Transverse colon (tissue), 4 donors: ENCODE measurements around the gene WDR11. TPM values are rescaled to one million over a fixed set of nuclear protein-coding genes. Genes with fewer than 3 reads are reported as not detected.
A peak's percentile ranks its signal among the peaks of the same experiment; 100 is the strongest.

Experiments
- DNase-seq: peaks from one replicate; pipeline ENCODE4 v3.0.0-alpha.2; 2019
- H3K27ac ChIP-seq, 4 donors: fragments of 200-600 bp; sonication (generic); 2 replicates each; pipeline ENCODE4 v1.5.1; 2016 to 2018; ENCODE audit warnings: inconsistent platforms in 4 of 4
- H3K27me3 ChIP-seq: fragments of 200-600 bp; sonication (generic); 2 replicates; pipeline ENCODE4 v1.5.1; 2017; ENCODE audit warnings: inconsistent platforms
- H3K36me3 ChIP-seq, 4 donors: fragments of 200-600 bp; sonication (generic); 2 replicates each; pipeline ENCODE4 v1.5.1; 2017 to 2019; ENCODE audit warnings: inconsistent platforms in 4 of 4
- H3K4me1 ChIP-seq, 4 donors: fragments of 200-600 bp; sonication (generic); 2 replicates each; pipeline ENCODE4 v1.5.1; 2017 to 2020; ENCODE audit warnings: inconsistent platforms in 4 of 4
- H3K4me3 ChIP-seq, 4 donors: fragments of 200-600 bp; sonication (generic); 1 replicate in 1 of 4; 2 replicates in 3 of 4; pipeline versions ENCODE4 v1.5.1 to v1.6.1; 2017 to 2019; ENCODE audit warnings: inconsistent platforms in 4 of 4
- H3K9me3 ChIP-seq, 2 donors: fragments of 200-600 bp; sonication (generic); 2 replicates each; pipeline ENCODE4 v1.5.1; 2017 to 2019; ENCODE audit warnings: inconsistent platforms in 2 of 2
- CTCF ChIP-seq, 5 experiments: fragments of 200-600 bp in 3 of 5; fragments of 450-650 bp in 2 of 5; sonication (generic) in 3 of 5; IDR thresholded peaks; 1 replicate in 2 of 5; 2 replicates in 3 of 5; pipeline ENCODE4 v1.5.1; 2016 to 2017; ENCODE audit warnings: antibody characterized with exemption in 5 of 5, inconsistent platforms in 3 of 5, mild to moderate bottlenecking in 2 of 5, moderate library complexity in 1 of 5
- EP300 ChIP-seq: sonication (generic); formaldehyde crosslinking; IDR thresholded peaks from one replicate; pipeline ENCODE4 v1.6.1; 2017; ENCODE audit warnings: antibody characterized with exemption, low read depth
- POLR2A ChIP-seq: fragments of 450-650 bp; IDR thresholded peaks from one replicate; pipeline ENCODE4 v1.6.1; 2016; ENCODE audit warnings: antibody characterized with exemption, mild to moderate bottlenecking, moderate library complexity
- POLR2AphosphoS5 ChIP-seq, 3 donors: sonication (generic); formaldehyde crosslinking; IDR thresholded peaks; one replicate each; pipeline ENCODE4 v1.6.1; 2016; ENCODE audit warnings: antibody characterized with exemption in 3 of 3
- WGBS, 2 donors: methylation state at CpG; one replicate each; pipeline ENCODE4 v1.1.5; 2018; ENCODE audit warnings: low coverage in 1 of 2; 5-methylcytosine and 5-hydroxymethylcytosine counted together
- in situ Hi-C, 4 donors: fragments of 200-750 bp; cut with MboI; loops; one replicate each; pipeline versions ENCODE4 v1.15.0 to v1.15.1; 2017; ENCODE audit warnings: low sequenced_read_pairs in 3 of 4, low pct_ligation_motif_present in 1 of 4, low pct_unique_long_range_greater_than_20kb in 1 of 4
- intact Hi-C: fragments of 100-400 bp; cut with DNase I; formaldehyde crosslinking; loops from one replicate; pipeline ENCODE4 v1.15.1; 2023; ENCODE audit warnings: low total_unique reads
- total RNA-seq, 4 donors: library from RNA; depleted of rRNA; stranded (reverse); fragments of >200 nt; gene quantifications; one replicate each; pipeline ENCODE4 v1.1.0, GENCODE V29; 2016

WDR11 gene
- total RNA-seq, 4 donors from 2014 or later, result 29.5 to 80.0 (median 57.9) TPM

GRCh38 chr10:120805014-120805812 is 45.9 kb upstream of the WDR11 start:
- Histone ChIP-seq H3K27ac (no peak overlapping the region), H3K4me1 (no peaks in the 10 kb centered on the region), H3K36me3 (no peaks in the 10 kb centered on the region), H3K27me3 (no peaks in the 10 kb centered on the region), H3K4me3 (no peak overlapping the region), H3K9me3 (no peaks in the 10 kb centered on the region)
- 85 to 100% methylated on average over 3 to 7 of the region's 7 CpGs for WGBS, 2 donors
- no peak for DNase-seq
- in situ Hi-C loops (no loop called here), intact Hi-C loops (no loop called here)
- TF ChIP-seq EP300 (no peak), POLR2A (no peak), CTCF (IDR thresholded peaks at IDR 0.05) (no peak), POLR2AphosphoS5 (IDR thresholded peaks at IDR 0.05) (no peak)

- WGBS, 2 donors, result 84 to 100% methylated on average over 1 to 2 of the region's 2 CpGs
- intact Hi-C loops, result no loop called here
Observed at GRCh38 chr10:120806081-120806480, 45.1 kb upstream of the WDR11 start.

DNA sequence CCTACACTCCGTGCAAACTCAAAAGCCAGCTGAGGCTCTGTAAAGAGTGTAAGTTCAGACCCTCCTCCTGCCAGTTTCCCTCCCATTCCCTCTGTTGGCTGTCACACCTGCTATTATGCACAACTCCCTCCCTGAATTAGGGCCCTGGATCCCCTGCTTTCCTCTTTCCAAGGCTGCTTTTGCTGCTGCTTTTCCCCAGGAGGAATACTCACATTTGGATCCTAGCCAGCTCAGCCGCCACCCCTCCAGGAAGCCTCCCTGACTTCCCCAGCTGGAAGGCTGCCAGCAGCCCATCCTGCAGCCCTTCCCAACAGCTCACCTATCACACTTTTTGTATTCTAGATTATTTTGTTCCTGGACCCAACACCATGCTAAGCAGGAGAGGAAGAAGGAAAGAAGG is 40.9 kb upstream of the WDR11 start:
- no peaks in the 10 kb centered on the region for H3K27me3 ChIP-seq
- 23 to 40% methylated on average over 1 to 2 of the region's 2 CpGs for WGBS, 2 donors
- H3K4me1 ChIP-seq, result no peaks in the 10 kb centered on the region
- TF ChIP-seq EP300 (no peak), POLR2AphosphoS5 (IDR thresholded peaks at IDR 0.05) (no peak), POLR2A (no peak), CTCF (IDR thresholded peaks at IDR 0.05) (no peak)
- H3K4me3 ChIP-seq, result no peak overlapping the region
- no peaks in the 10 kb centered on the region for H3K9me3 ChIP-seq
- intact Hi-C loops (no loop called here), in situ Hi-C loops (no loop called here)
- no peak overlapping the region for H3K27ac ChIP-seq
- H3K36me3 ChIP-seq, result no peaks in the 10 kb centered on the region
- peak; percentile 8 for DNase-seq

More at GRCh38 chr10:120806081-120806480, 45.1 kb upstream of the WDR11 start:
- no peaks in the 10 kb centered on the region for H3K27me3 ChIP-seq
- H3K9me3 ChIP-seq, result no peaks in the 10 kb centered on the region
- TF ChIP-seq CTCF (IDR thresholded peaks at IDR 0.05) (no peak), POLR2AphosphoS5 (IDR thresholded peaks at IDR 0.05) (no peak), EP300 (no peak), POLR2A (no peak)
- H3K4me1 ChIP-seq, result no peaks in the 10 kb centered on the region
- no peak overlapping the region for H3K4me3 ChIP-seq
- H3K27ac ChIP-seq, result no peak overlapping the region
- in situ Hi-C loops, result no loop called here
- DNase-seq, result no peak
- H3K36me3 ChIP-seq, result no peaks in the 10 kb centered on the region

DNA sequence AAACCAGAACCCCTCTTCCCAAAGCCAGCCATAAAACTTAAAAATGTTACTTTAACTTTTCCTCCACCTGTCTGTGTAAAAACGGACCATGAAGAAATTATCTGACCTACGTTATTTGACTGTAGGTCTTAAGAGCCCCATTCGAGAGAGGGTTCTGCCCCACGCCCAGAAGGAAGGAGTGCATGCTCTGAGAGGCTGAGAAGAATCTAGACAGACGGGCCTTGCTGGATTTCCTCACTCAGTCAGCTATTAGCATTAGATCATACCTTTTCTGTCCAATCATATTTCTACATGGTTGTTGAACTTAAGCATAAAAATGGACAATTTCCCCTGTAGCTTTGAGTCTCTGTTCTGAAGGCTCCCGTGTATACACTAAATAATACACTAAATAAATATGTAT is 38.1 kb upstream of the WDR11 start:
- H3K4me3 ChIP-seq, result no peak overlapping the region
- TF ChIP-seq CTCF (IDR thresholded peaks at IDR 0.05) (no peak), POLR2A (no peak), POLR2AphosphoS5 (IDR thresholded peaks at IDR 0.05) (no peak)
- in situ Hi-C loops (no loop called here), intact Hi-C loops (no loop called here)
- no peaks in the 10 kb centered on the region for H3K9me3 ChIP-seq
- no peaks in the 10 kb centered on the region for H3K27me3 ChIP-seq
- WGBS, 2 donors, result 43 to 70% methylated on average over 6 of the region's 6 CpGs
- H3K36me3 ChIP-seq, result no peaks in the 10 kb centered on the region
- H3K4me1 ChIP-seq, result no peaks in the 10 kb centered on the region
- no peak overlapping the region for H3K27ac ChIP-seq
- no peak for DNase-seq
